Endometrial microvascular endothelial cells (primary cell): ENCODE results near the gene ZNF431. TPM values are rescaled to one million over a fixed set of nuclear protein-coding genes. Genes with fewer than 3 reads are reported as not detected.
"Not testable (repeated sequence)": the region's sequence is repeated elsewhere in the genome, so short reads cannot be mapped to it uniquely, and the experiment has no call there.

Experiments
- in situ Hi-C: cut with HindIII; loops from 2 replicates; pipeline ENCODE4 v1.10.0; 2017; ENCODE audit warnings: low sequenced_read_pairs, low pct_unique_long_range_greater_than_20kb; ENCODE audit errors: inconsistent ontology term
- total RNA-seq: library from RNA; depleted of rRNA; stranded (reverse); fragments of >200 nt; gene quantifications from one replicate; pipeline ENCODE4 v1.2.3, GENCODE V29; 2015; ENCODE audit errors: inconsistent ontology term

ZNF431 gene
- total RNA-seq, 1 donor from 2014 or later: 9.3 TPM

- in situ Hi-C loops: not testable (repeated sequence)
These were observed 834 bp upstream of the ZNF431 start for GRCh38 chr19:21141006-21141405.

- in situ Hi-C loops: no loop called here
These were observed 1.6 kb downstream of the ZNF431 start for GRCh38 chr19:21143428-21143827.

- in situ Hi-C loops: no loop called here
These were observed 2.0 kb downstream of the ZNF431 start for GRCh38 chr19:21143854-21144253.

DNA sequence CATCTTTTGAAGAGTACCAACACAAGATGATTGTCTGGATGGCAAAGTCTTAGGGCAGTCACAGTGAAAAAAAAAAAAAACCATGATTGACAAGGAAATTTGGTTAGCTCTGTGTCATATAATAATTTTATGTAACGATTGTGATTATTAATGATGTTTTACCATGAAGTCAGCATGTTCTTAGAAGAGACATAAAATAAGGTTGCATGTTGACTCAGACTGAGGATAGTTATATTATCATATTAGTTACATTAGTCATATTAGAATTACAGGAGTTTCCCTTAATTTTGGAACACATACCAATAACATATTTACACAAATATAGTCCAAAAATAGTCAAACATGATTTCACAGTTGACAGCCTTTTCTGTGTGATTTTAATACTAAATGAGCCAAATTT is 5.7 kb downstream of the ZNF431 start:
- in situ Hi-C loops: no loop called here

GRCh38 chr19:21148681-21149080 is 6.8 kb downstream of the ZNF431 start:
- in situ Hi-C loops: no loop called here

- in situ Hi-C loops: no loop called here
These were observed 8.0 kb downstream of the ZNF431 start for GRCh38 chr19:21149877-21150276.

DNA sequence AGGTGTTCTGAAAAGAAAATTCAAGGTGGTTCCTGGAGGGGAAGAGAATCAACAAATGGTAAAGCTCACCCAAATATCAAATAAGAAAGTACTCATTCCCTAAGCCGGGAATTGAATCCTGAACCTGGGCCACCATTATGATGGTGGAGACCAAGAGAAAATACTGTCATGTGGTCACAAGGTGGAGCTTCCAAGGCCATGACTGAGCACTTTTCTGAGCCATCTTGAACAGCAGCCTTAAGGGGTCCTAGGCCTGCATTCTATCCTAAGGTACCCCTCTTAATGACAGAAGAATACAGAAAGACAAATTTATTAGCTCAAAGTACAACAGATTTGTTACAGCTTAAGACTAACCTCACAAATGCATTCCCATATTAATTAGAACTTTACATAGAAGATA is 9.6 kb downstream of the ZNF431 start:
- in situ Hi-C loops: no loop called here

- in situ Hi-C loops: no loop called here
These were observed 16.8 kb downstream of the ZNF431 start for GRCh38 chr19:21158523-21159135.

DNA sequence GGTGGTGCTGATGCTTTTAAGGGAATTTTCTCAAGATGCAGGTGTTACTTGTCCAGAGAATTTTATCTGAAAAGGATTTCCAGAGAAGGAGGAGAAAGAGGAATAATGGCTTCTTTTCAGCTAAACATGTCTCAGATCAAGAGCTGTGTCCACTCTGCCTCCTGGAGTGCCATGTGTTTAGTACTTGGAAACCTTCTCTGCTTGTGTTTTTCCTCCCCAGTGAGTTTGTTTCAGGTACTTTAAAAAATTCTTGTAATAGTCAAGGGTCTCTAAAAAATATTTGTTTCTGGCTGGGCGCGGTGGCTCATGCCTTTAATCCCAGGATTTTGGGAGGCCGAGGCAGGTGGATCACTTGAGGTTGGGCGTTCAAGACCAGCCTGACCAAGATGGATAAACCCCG is 22.7 kb downstream of the ZNF431 start:
- in situ Hi-C loops: no loop called here

- in situ Hi-C loops: no loop called here
These were observed 24.6 kb downstream of the ZNF431 start for GRCh38 chr19:21166436-21166835.

DNA sequence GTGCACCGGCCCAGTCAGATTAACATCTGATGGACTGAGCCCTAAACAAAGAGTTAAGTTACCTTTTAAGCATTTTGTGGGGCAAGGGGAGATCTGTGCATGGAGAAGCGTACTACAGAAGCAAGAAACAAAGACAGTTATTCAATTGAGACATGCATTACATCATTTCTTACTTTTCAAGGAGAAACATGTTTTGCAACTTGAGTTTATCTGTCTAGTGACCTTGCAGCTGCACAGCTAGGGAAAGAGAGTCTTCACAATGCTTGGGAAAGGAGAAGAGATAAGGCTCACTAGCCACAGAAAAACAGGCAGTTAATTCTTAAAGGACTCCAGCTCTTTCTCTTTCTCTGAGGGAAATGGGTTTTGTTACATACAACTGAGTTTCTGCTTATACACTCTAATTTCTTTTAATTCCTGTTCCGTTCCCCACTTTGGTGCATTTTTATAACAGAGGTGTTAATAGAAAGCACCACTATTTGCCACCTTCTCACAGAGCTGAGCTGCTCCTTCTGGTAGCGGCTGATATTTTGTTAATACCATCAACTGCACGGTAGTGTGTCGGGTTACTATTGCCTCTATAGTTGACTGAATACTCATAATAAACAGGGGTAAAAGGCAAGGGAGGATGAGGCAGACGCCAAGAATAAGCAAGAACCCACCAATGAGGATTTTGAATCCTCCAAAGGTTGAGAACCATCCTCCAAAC is 55.9 kb downstream of the ZNF431 start:
- in situ Hi-C loops: no loop called here

DNA sequence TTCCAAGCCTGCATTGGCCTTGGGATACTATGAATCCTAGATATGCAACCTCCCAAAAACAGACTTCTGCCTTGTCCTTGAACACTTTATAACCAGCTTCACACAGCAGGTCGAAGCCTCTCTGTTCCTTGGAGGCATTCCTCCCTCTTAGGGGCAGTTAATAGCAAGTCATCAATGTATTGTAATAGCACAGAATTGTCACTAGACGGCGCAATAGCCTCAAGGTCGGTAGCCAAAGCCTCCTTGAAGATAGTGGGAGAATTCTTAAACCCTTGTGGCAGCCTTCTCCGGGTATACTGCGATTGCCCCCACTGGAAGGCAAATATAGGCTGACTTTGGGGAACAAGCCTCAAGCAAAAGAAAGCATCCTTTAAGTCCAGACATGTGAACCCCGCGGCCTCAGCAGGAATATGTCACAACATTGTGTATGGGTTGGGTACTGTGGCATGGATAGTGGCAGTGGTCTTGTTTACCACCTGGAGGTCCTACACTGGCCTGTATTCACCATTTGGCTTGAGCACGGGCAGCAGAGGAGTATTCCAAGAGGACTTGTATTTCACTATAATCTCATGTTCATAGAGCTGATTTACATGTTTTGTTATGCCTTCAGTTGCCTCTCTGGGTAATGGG is 61.1 kb downstream of the ZNF431 start:
- in situ Hi-C loops: no loop called here

DNA sequence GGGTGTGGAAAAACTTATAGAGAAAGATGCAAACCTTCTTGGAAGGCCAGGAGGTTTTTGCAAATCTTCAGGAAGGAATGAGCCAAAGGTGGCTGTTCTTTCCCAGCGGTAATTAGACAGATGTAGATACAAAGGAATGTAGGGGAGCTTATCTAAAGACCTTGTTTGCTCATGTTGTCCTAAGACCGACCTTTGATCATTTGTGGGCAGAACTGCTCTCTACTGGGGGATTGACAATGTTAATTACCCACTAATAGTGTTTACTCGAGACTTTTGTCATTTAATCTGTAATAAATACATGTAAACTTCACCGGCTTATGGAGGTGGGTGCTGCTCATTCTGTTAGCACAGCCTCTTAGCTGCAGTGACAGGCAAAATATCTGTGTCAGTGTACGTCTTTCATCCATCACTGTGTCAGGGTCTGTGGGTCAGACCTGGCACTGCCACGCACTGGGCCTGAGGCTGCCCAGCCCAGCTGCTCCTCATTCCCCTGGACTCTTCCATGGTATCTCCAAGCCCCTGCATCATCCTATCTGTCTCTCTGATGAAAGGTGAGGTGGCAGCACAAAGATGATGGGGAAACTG is 68.3 kb downstream of the ZNF431 start:
- in situ Hi-C loops: no loop called here

- in situ Hi-C loops: no loop called here
These were observed 79.9 kb downstream of the ZNF431 start for GRCh38 chr19:21221693-21222092.

DNA sequence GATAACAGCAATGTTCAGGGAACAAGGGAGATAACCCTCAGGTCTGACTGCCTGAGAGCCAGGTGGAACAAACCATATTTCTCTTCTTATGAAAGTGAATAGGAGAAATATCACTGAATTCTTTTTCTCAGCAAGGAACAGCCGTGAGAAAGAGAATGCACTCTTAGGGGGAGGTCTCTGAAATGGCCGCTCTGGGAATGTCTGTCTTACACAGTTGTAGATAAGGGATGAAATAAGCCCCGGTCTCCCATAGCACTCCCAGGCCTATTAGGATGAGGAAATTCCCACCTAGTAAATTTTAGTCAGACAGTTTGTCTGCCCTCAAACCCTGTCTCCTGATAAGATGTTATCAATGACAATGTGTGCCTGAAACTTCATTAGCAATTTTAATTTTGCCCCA is 88.1 kb downstream of the ZNF431 start:
- in situ Hi-C loops: not testable (repeated sequence)

DNA sequence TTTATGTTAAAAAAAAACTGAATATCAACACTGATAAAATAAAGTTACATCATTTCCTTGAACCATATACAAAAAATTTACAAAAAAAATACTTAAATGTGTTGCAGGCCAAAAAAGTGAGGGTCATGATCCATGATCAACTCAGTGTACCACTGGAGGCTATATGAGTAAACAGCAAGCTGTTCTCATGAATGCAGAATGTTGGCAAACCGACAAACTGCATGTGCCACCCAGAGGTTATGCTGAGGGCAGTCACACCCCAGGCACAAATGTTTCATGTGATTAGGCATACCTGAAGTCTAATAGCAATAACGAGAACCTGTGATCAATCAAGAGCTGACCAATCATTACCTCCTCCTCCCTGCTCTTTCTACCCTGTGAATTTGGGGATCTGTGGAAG is 91.9 kb downstream of the ZNF431 start:
- in situ Hi-C loops: no loop called here

- in situ Hi-C loops: not testable (repeated sequence)
These were observed 94.9 kb downstream of the ZNF431 start for GRCh38 chr19:21236751-21237150.

- in situ Hi-C loops: no loop called here
These were observed 96.8 kb downstream of the ZNF431 start for GRCh38 chr19:21238670-21239069.
